HG03575 (cell line): ENCODE data around the gene SSR3.

Source experiments
- ATAC-seq: cut with Tn5 transposase; IDR thresholded peaks from one replicate; pipeline ENCODE4 v1.9.1; 2021; ENCODE audit not compliant: unreplicated experiment, insufficient number of reproducible peaks, low FRiP score; ENCODE audit errors: extremely low read depth

The SSR3 gene

DNA sequence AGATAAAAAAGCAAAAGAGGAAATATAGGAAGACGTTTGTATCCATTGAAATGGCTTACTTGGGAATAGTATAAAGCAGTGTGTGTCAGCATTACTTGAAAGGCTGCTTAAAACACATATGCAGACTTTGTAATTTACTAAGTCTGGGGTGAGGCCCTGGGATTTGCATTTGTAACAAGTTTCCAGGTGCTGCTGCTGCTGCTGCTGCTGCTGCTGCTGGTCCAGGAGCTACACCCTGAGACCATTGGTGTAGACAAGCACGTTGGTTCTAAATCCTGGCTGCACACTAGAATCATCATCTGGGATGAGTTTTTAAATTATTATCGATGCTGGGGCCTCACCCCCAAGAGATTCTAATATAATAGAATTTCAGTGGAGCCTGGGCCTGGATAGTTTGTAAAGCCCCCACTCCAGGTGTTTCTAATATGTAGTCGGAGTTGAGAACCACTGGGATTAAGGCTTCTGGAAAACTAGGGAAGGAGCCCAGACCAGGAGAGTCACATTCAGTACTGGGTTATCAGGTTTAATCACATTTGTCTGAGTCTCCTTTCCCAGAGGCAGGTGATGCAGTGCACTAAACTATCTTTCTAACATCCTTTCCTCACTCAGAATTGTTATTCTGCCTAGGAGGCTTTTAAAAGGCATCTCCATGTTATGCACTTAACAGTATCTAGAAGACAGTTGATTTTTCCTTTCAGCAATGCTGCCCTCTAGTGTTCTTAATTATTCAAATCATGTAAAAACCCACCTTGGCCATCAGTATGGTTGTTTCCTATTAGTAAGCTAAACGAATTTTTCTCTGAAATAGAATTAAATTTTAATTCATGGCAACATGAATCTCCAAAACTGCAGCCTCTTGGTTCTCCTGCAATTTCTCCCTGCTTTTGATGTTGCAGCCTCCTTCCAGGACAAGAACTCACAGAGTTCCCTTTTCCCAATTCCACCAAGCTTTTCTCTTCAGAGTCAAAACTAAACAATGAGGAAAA is 45.4 kb downstream of the SSR3 start:
- ATAC-seq = no peak

DNA sequence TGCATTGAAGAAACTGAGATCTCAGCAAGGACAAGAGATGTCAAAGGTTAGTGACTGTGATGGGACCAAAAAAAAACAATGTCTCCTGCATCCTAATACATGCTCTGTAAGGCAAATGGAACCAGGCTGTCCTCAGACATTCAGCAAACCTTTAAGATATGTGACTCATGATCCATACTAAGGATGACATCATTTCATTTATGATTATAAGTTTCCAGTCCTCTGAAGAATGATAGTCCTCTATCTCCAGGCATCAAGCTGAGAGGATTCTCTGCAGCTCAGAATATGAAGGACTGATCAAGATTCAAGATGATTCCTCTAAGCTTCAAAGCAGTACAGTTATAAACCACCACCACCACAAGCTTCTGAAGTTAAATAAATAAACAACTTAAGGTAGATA is 47.6 kb downstream of the SSR3 start:
- ATAC-seq = no peak

DNA sequence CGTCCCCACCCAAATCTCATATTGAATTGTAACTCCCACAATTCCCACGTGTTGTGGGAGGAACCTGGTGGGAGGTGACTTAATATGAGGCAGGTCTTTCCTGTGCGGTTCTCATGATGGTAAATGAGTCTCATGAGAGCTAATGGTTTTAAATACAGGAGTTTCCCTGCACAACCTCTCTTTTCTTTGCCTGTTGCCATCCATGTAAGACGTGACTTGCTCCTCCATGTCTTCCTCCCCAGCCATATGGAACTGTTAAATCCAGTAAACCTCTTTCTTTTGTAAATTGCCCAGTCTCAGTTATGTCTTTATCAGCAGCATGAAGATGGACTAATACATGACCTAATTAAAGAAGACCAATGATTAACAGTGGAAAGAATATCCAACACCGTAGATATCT is 56.6 kb downstream of the SSR3 start:
- no peak for ATAC-seq

DNA sequence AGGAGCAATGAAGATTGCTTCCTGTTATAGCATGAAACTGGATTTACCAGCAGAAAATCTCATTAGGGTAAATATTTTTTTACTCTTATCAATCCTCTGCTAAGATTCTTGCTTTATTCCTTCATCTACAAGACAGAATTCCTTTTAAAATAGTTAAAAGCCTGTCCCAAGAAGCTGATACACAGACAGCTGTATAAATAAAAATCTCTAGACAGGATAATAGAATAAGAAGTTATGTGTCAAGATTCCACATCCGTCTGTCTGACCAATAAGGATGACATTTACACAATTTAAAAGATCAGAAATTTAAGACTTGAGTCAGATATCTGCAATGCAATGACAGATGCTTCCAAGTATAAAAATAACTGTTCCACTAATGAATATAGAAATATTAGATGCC is 57.6 kb downstream of the SSR3 start:
- no peak for ATAC-seq

DNA sequence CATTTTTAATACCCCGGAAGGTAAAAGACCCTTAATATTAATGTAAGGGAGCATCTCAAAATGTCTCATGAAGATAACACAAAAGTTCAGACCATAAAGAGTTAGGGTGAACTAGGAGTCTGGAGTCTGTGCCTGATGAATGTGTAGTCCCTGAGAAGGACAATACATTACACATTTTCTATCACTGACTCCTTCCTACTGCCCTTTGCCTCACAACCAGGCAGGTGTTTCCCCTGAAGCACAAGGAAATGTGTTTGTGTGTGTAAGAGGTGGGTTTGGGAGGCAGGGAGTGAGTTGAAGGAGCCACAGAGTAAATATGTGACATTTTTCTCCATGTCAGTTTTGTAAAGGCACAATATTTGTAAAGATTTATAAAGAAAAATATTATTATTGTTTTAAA is 59.1 kb downstream of the SSR3 start:
- no peak for ATAC-seq

DNA sequence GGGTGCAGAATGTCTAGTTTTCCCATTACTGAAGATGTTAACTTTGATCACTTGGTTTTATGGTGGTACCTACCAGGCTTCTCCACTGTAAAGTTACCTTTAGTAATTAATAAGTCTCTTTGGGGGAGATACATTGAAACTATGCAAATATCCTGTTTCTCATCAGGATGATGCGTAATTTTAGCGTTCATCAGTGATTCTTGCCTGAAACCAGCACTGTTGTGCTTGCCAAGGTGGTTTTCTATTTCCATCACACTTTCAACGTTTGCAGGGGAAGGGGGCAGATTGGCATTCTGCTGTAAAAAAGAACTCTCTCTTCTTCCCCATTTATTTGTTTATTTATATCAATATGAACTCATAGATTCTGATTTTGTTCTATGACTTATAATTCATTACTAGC is 61.0 kb downstream of the SSR3 start:
- ATAC-seq = no peak

DNA sequence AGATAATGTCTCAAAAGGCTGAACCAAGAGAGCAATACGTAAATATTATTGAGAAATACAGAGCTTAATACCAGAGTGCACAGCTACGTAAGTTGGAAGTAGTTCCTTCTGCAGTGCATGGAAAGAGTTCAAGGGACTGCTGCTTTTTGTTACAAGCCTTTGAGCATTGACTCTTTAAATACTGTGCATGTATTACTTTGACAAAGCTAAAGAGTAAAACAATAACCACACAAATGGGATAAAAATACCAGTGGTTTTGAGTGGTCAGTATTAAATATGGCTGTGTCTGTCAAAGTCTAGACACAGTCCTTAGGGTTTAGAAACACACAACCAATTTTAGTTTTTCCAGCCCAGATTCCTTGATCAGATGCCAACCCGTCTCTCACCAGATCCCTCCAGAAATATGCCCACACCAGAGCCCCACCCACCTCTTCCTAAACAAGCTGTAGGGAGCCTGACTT is 62.1 kb downstream of the SSR3 start:
- no peak for ATAC-seq

DNA sequence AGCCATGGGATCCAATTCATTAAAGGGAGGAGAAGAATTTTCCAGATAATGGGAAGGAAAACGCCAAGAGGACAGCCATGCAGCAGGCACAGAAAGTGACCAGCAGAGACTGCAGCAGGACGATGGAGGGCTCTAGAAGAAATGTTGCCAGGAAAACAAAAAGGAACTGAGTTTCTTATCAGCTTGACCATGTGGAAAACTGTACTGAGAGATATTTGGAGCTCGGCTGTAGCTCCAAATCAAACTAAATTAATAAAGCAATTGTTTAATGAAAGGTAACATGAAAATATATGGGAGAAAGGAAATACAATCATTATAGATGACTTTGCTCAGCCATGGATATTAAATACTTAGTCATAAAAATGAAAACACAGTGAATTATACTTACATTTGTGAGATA is 63.7 kb downstream of the SSR3 start:
- ATAC-seq = no peak
